ENCODE data around the gene CDK18. TPM values are rescaled to one million over a fixed set of nuclear protein-coding genes. Genes with fewer than 3 reads are reported as not detected.

The CDK18 gene
- total and polyA plus RNA-seq, 9 of the 15 experiments (the other 6 are each of a cell fraction or from before 2014, with no cell fraction given) = 0.05 to 0.69 (median 0.17) TPM; not detected in 2

- TF ChIP-seq, protein P1, sequence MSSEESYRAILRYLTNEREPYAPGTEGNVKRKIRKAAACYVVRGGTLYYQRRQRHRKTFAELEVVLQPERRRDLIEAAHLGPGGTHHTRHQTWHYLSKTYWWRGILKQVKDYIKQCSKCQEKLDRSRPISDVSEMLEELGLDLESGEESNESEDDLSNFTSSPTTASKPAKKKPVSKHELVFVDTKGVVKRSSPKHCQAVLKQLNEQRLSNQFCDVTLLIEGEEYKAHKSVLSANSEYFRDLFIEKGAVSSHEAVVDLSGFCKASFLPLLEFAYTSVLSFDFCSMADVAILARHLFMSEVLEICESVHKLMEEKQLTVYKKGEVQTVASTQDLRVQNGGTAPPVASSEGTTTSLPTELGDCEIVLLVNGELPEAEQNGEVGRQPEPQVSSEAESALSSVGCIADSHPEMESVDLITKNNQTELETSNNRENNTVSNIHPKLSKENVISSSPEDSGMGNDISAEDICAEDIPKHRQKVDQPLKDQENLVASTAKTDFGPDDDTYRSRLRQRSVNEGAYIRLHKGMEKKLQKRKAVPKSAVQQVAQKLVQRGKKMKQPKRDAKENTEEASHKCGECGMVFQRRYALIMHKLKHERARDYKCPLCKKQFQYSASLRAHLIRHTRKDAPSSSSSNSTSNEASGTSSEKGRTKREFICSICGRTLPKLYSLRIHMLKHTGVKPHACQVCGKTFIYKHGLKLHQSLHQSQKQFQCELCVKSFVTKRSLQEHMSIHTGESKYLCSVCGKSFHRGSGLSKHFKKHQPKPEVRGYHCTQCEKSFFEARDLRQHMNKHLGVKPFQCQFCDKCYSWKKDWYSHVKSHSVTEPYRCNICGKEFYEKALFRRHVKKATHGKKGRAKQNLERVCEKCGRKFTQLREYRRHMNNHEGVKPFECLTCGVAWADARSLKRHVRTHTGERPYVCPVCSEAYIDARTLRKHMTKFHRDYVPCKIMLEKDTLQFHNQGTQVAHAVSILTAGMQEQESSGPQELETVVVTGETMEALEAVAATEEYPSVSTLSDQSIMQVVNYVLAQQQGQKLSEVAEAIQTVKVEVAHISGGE (CRISPR knock-in tag; IDR thresholded peaks at IDR 0.05) = 0 out of 6 replicates have a peak, but pooled peaks of 1 of the 3 experiments have one; percentile 24
- TF ChIP-seq, protein P2, sequence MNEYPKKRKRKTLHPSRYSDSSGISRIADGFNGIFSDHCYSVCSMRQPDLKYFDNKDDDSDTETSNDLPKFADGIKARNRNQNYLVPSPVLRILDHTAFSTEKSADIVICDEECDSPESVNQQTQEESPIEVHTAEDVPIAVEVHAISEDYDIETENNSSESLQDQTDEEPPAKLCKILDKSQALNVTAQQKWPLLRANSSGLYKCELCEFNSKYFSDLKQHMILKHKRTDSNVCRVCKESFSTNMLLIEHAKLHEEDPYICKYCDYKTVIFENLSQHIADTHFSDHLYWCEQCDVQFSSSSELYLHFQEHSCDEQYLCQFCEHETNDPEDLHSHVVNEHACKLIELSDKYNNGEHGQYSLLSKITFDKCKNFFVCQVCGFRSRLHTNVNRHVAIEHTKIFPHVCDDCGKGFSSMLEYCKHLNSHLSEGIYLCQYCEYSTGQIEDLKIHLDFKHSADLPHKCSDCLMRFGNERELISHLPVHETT (CRISPR knock-in tag; conservative IDR thresholded peaks at IDR 0.05 in 1 of 2, IDR thresholded peaks at IDR 0.05 in 1 of 2) = 0 out of 4 replicates have a peak, but pooled peaks of 1 of the 2 experiments have one; percentile 29
- TF ChIP-seq PRMT5 (CRISPR knock-in tag; IDR thresholded peaks at IDR 0.05) (0 out of 2 replicates have a peak, but pooled peaks have one; percentile 57), TOE1 (IDR thresholded peaks at IDR 0.05; ENCODE audit: borderline replicate concordance) (no peak), TOE1 (CRISPR knock-in tag; IDR thresholded peaks at IDR 0.05; ENCODE audit: borderline replicate concordance, low read depth) (0 out of 2 replicates have a peak, but pooled peaks have one; percentile 57)
Measured at GRCh38 chr1:205458777-205459566, 45.5 kb upstream of the CDK18 start (continued).
